Large intestine (tissue), 3 donors: Measurements from ENCODE around the gene EMD. TPM values are rescaled to one million over a fixed set of nuclear protein-coding genes. Genes with fewer than 3 reads are reported as not detected.
"Not testable (repeated sequence)": the region's sequence is repeated elsewhere in the genome, so short reads cannot be mapped to it uniquely, and the experiment has no call there.

Experiments used
- DNase-seq, 2 donors: peaks; one replicate each; pipeline versions ENCODE4 v3.0.0 to v3.0.0-alpha.2; 2013
- H3K27ac ChIP-seq: one replicate; pipeline ENCODE4 v1.5.1; 2013; ENCODE audit warnings: low read length
- H3K27me3 ChIP-seq: 2 replicates; pipeline ENCODE4 v1.6.1; 2013; ENCODE audit warnings: low read length; ENCODE audit not compliant: control insufficient read depth, insufficient read depth
- H3K36me3 ChIP-seq: 2 replicates; pipeline ENCODE4 v1.6.1; 2013; ENCODE audit warnings: low read length; ENCODE audit not compliant: control insufficient read depth, insufficient read depth
- H3K4me1 ChIP-seq: one replicate; pipeline ENCODE4 v1.6.1; 2013; ENCODE audit warnings: low read length; ENCODE audit not compliant: control insufficient read depth, insufficient read depth
- H3K4me3 ChIP-seq: one replicate; pipeline ENCODE4 v1.5.1; 2013; ENCODE audit warnings: low read length
- H3K9me3 ChIP-seq: one replicate; pipeline ENCODE4 v1.6.1; 2013; ENCODE audit warnings: mild to moderate bottlenecking, low read depth, low read length, moderate library complexity; ENCODE audit not compliant: control insufficient read depth
- WGBS: methylation state at CpG from one replicate; pipeline ENCODE4 v1.1.5; 2013; ENCODE audit warnings: low lambda C conversion rate; ENCODE audit not compliant: insufficient coverage; 5-methylcytosine and 5-hydroxymethylcytosine counted together
- polyA plus RNA-seq: library from polyadenylated mRNA; unstranded; fragments of 120-200 nt; gene quantifications from one replicate; pipeline ENCODE4 v1.2.1, GENCODE V29; 2013

Gene EMD
- polyA plus RNA-seq, 1 donor: 50.1 TPM

DNA sequence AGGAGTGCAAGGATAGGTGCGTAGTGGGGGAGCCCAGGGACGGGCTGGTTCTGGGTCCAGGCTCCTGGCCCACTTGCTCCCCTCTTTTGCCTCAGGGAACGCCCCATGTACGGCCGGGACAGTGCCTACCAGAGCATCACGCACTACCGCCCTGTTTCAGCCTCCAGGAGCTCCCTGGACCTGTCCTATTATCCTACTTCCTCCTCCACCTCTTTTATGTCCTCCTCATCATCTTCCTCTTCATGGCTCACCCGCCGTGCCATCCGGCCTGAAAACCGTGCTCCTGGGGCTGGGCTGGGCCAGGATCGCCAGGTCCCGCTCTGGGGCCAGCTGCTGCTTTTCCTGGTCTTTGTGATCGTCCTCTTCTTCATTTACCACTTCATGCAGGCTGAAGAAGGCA, 1.7 kb downstream of the EMD start:
- DNase-seq: no peak
- Histone ChIP-seq H3K27me3 (no peaks in the 10 kb centered on the region), H3K9me3 (no peaks in the 10 kb centered on the region), H3K27ac (no peak overlapping the region), H3K4me3 (no peak overlapping the region), H3K36me3 (peaks cover 3% of the 10 kb centered on the region), H3K4me1 (peaks cover 16% of the 10 kb centered on the region)
- no CpG with 5 or more reads among the region's 14 CpGs for WGBS

DNA sequence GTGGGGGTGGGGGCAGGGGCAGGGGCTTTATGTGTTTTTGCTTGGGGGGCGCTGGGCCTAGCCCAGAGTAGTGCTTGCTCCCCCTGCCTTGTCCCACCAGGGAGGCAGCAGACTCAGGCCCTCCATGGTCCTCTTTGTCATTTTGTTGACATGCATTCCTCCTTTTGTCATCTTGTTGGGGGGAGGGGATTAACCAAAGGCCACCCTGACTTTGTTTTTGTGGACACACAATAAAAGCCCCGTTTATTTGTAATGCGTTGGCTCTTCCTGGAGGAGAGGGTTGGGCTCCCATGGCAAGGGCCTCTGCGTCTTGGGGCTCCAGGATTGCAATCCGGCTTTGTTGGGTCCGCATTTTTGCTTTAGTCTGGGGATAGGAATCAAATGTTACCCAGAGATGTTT, 2.2 kb downstream of the EMD start:
- Histone ChIP-seq H3K27me3 (no peaks in the 10 kb centered on the region), H3K4me3 (no peak overlapping the region), H3K4me1 (peaks cover 16% of the 10 kb centered on the region), H3K9me3 (no peaks in the 10 kb centered on the region), H3K27ac (no peak overlapping the region), H3K36me3 (peaks cover 3% of the 10 kb centered on the region)
- no CpG with 5 or more reads among the region's 6 CpGs for whole genome bisulfite sequencing
- no peak for DNase-seq

DNA sequence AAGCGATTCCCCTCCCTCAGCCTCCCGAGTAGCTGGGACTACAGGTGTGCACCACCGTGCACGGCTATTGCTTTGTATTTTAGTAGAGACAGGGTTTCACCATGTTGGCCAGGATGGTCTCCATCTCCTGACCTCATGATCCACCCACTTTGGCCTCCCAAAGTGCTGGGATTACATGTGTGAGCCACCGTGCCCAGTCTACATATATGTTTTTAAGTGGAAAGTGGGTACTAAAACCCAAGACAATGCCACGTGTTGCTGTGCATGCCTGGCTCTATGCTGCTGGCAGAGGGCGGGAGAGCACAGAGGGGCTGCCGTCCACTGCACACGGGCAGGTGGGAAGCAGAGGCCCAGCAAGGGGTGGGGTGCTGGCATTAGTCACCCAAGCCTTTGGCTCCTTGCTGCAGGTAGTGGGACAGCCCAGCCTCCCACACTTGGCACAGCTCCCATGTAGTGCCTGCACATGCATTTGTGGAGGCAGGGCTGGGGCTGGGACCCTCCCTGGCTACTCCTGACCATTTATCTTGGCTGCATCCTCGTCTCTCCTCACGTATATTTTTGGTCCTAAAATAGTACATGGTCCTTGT, 3.5 kb downstream of the EMD start:
- H3K27ac ChIP-seq: no peak overlapping the region
- peaks cover 3% of the 10 kb centered on the region for H3K36me3 ChIP-seq
- H3K4me1 ChIP-seq: peaks cover 16% of the 10 kb centered on the region
- no peak overlapping the region for H3K4me3 ChIP-seq
- WGBS: no CpG with 5 or more reads among the region's 11 CpGs
- no peak for DNase-seq
- H3K9me3 ChIP-seq: no peaks in the 10 kb centered on the region
- H3K27me3 ChIP-seq: no peaks in the 10 kb centered on the region

DNA sequence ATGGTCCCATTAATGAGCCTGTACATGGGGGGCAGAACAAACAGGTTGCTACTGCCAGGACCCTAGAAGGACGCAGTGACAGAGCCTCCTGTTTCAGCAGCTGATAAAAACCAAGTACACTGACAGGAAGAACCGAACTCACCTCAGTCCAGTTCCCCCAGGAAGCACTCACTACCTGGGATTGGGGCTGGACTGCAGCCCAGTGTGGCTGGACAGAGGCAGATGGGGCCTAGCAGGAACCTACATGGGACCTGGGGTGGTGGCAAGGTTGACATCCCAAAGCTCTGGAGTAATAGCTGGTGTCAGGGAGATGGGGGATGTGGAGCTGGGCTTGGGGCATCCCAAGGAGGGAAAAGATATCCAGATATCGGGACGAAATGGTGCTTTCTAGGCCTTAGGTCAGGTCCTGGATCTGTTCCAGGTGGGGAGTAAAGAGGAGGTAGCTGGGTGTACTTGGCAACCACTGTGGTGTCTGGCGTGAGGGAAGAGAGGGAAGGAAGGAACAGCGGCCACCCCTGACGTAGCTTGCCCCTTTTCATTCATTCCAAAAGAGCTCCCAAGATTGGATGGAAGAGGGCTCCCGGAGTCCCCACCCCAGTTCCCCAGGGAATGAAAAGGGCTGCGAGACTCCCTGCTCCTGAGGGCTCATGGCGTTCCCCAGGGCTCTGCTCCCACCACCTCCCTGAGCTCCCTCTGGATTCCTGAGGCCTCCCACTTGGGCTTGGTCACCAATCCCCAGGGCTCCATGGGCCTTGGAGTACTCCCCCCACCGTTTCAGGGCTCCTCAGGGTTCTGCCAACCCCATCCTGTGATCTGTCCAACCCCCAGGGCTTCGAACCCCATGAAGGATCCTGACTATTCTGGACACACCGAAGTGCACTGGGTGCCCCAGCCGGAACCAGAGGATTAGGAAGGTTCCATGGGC, 4.5 kb downstream of the EMD start:
- no CpG with 5 or more reads among the region's 14 CpGs for WGBS
- no peak overlapping the region for H3K27ac ChIP-seq
- no peaks in the 10 kb centered on the region for H3K27me3 ChIP-seq
- DNase-seq: no peak
- peaks cover 3% of the 10 kb centered on the region for H3K36me3 ChIP-seq
- H3K9me3 ChIP-seq: no peaks in the 10 kb centered on the region
- no peak overlapping the region for H3K4me3 ChIP-seq
- peaks cover 13% of the 10 kb centered on the region for H3K4me1 ChIP-seq

DNA sequence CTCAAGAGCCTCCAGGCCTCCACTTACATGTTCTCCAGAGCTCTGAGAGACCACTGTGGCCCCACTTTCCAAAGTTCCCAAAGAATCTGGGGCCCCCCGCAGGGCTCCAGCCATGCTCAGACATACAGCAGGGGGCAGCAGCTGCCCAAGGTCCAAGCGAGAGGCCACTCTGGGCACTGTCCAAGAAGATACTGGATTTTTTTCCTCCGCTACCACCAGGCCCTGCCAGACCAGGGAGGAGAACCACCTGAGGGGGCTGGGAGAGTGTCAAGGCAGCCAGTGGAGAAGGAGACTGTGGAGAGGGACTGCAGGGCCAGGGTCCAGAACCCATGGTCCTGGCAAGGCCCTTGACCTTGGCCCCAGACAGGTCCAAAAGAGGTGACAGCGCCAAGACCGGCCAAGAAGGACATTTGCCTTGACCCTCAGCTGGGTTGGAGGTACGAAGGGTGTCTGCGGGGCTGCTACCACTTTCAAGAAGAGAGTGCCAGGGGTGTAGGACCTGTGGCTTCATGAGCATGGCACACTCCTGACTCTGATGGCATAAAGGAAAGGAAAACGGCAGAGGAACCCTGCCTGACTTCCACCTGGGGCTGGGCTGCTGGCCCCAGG, 5.3 kb downstream of the EMD start:
- Histone ChIP-seq H3K27me3 (no peaks in the 10 kb centered on the region), H3K27ac (no peak overlapping the region), H3K9me3 (no peaks in the 10 kb centered on the region), H3K4me1 (peaks cover 13% of the 10 kb centered on the region), H3K4me3 (no peak overlapping the region), H3K36me3 (peaks cover 3% of the 10 kb centered on the region)
- DNase-seq: no peak
- no CpG with 5 or more reads among the region's 8 CpGs for WGBS

DNA sequence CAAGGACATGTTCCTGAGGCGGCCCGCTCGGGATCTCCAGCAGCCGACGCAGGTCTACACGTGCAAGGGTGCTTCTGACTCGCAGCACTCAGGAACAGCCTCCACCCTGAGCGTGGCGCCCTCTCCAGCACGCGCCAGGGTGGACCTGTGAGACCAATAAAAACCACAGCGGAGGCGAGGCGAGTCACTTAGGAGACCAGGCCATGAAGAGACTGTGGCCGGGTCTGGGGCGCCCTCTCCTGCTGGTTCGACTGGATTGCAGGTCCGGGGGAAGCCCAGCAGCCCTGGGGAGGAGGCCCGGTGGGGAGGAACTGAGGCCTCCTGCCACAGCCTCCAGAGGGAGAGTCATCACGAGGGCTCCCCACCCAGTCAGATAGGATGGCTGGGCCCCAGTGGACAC, 9.0 kb downstream of the EMD start:
- not testable (repeated sequence) for H3K36me3 ChIP-seq, H3K4me3 ChIP-seq, H3K27me3 ChIP-seq, H3K27ac ChIP-seq, H3K4me1 ChIP-seq, H3K9me3 ChIP-seq, DNase-seq
- no CpG with 5 or more reads among the region's 20 CpGs for WGBS

DNA sequence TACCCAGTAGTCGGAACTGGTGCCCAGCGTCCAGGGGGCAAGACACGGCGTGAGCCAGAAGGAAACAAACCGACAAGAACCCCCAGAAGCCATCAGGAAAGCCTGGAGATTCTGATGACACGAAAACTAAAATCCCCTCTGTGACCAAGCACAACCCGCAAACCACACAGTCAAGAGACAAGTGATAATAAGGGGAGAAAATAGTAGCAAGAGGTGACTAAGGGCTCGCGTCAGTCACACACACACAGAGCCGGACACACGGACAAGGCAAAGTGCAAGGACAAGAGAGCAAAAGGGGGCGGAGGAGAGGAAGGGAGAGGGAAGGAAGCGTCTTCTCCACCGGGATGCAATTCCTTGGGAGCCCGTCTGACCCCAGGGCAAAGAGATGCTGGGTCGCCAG, 9.6 kb downstream of the EMD start:
- WGBS: no CpG with 5 or more reads among the region's 16 CpGs
- not testable (repeated sequence) for DNase-seq, H3K27me3 ChIP-seq, H3K4me3 ChIP-seq, H3K36me3 ChIP-seq, H3K27ac ChIP-seq, H3K4me1 ChIP-seq, H3K9me3 ChIP-seq

DNA sequence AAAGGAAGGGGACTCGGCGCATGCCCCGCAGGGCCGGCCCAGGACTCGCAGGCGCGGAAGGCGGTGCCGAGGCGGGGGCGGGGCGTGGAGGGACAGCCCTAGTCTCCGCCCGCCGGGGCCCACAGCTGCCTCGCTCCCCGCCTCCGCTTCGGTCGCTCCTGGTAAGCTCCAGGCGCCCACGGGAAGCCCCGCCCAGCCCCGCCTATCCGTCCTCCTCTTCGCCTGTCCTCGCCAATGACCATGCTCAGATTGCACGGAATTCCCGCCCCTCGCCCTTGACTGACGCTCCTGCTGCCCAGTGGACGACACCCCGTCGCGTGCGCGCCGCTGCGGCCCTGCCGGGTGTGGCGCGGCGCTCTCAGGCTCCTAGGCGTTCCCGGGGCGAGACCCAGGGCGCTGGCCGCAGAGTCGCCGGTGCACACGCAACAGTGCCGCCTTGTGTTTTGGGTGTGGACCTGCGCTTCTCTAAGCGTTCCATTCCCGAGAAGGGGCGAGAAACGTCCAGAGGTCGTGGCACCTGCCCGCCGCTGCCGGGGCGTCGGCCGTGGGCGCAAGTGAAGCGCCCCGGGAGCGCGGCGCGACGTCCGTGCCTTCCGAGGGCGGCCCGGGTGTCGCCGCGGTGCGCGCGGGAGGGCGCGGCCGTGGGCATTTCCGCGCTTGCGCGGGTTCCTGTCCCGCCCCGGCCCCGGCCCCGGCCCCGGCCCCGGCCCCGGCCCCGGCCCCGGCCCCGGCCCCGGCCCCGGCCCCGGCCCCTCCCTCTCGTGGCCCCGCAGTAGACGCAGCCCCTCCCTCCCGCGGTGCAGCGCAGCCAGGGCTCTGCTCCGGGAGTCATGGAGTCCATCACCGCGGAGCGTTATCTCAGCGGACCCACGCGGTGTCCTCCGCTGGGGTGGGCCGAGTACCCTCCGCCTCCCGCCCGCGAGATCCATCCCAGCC, 11.0 kb downstream of the EMD start:
- H3K4me1 ChIP-seq, H3K36me3 ChIP-seq, H3K27me3 ChIP-seq, DNase-seq, H3K4me3 ChIP-seq, H3K9me3 ChIP-seq, H3K27ac ChIP-seq: not testable (repeated sequence)
- WGBS: no CpG with 5 or more reads among the region's 121 CpGs

DNA sequence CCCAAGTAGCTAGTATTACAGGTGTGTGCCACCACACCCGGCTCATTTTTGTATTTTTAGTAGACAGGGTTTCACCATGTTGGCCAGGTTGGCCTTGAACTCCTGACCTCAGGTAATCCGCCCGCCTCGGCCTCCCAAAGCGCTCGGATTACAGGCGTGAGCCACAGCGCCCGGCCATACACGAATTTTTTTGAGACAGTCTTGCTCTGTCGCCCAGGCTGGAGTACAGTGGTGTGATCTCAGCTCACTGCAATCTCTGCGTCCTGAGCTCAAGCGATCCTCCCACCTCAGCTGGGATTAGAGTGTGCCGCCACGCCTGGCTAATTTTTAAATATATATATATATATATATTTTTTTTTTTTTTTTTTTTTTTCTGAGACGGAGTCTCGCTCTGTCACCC, 17.3 kb downstream of the EMD start:
- peak overlapping the region; percentile 67 for H3K4me3 ChIP-seq
- H3K27ac ChIP-seq: peak overlapping the region; percentile 100
- not testable (repeated sequence) for DNase-seq, H3K9me3 ChIP-seq, H3K27me3 ChIP-seq
- peaks cover 11% of the 10 kb centered on the region for H3K4me1 ChIP-seq
- no CpG with 5 or more reads among the region's 17 CpGs for WGBS
- peaks cover 24% of the 10 kb centered on the region for H3K36me3 ChIP-seq
